Right cardiac atrium (tissue), 5 donors: ENCODE data around the gene TNC. TPM values are rescaled to one million over a fixed set of nuclear protein-coding genes. Genes with fewer than 3 reads are reported as not detected.

Experiments used
- ATAC-seq, 2 donors: fragments of 200-7000 bp; cut with Tn5 transposase; one replicate each; pipeline versions ENCODE4 v1.8.0 to v1.9.1; 2020; ENCODE audit warnings: moderate library complexity in 2 of 2, mild to moderate bottlenecking in 1 of 2
- DNase-seq, 3 donors: peaks; one replicate each; pipeline ENCODE4 v3.0.0-alpha.2; 2020
- H3K27ac ChIP-seq: one replicate; pipeline ENCODE4 v1.5.1; 2013; ENCODE audit warnings: mild to moderate bottlenecking, low read length, control low read depth, moderate library complexity
- H3K27me3 ChIP-seq: one replicate; pipeline ENCODE4 v1.6.1; 2013; ENCODE audit not compliant: control insufficient read depth, insufficient read depth
- H3K4me1 ChIP-seq: one replicate; pipeline ENCODE4 v1.6.1; 2013; ENCODE audit warnings: low read length; ENCODE audit not compliant: control insufficient read depth, insufficient read depth
- H3K4me3 ChIP-seq: one replicate; pipeline ENCODE4 v1.5.1; 2013; ENCODE audit warnings: low read length, control low read depth
- H3K9me3 ChIP-seq: one replicate; pipeline ENCODE4 v1.6.1; 2013; ENCODE audit warnings: low read length; ENCODE audit not compliant: control insufficient read depth
- WGBS: extraction: QIAGEN DNeasy Blood & Tissue Kit; methylation state at CpG from one replicate; pipeline ENCODE4 v1.1.7; 2013; 5-methylcytosine and 5-hydroxymethylcytosine counted together
- intact Hi-C, 4 donors: fragments of 100-400 bp; cut with DNase I; formaldehyde crosslinking; loops; one replicate each; pipeline versions ENCODE4 v1.11.0 to v1.14.0; 2022 to 2023
- polyA plus RNA-seq: library from polyadenylated mRNA; stranded (reverse); fragments of 200-250 nt; gene quantifications from one replicate; pipeline ENCODE4 v1.2.3, GENCODE V29; 2013
- total RNA-seq, 4 donors: library from RNA; stranded (reverse); fragmentation: NEBNext Ultra II Directional; extraction: Animal tissue kit (Norgen Biotek cat#: 25700); gene quantifications; one replicate each; pipeline ENCODE4 v1.2.1, GENCODE V29; 2021
- donor health status: healthy with polysubstance abuse.
- donor health status: DM: no; HTN: yes; CAD: no.
- donor health status: DM: no; HTN: no; CAD: no.
- donor health status: DM: no; HTN: yes; CAD: no; lungs with severe emphysema.
- donor health status: DM: yes; HTN: yes; CAD: no.

Gene TNC
- total and polyA plus RNA-seq, 5 donors, result 2.5 to 34.4 (median 6.9) TPM

- ATAC-seq, result no peak
- intact Hi-C loops, result no loop called here
- WGBS, result 76% methylated on average over 3 of the region's 3 CpGs
Observed at GRCh38 chr9:115079156-115079555, 38.8 kb downstream of the TNC start.

GRCh38 chr9:115073456-115073855, 44.5 kb downstream of the TNC start:
- intact Hi-C loops, result no loop called here
- no peak overlapping the region for H3K27ac ChIP-seq
- H3K9me3 ChIP-seq, result no peaks in the 10 kb centered on the region
- H3K27me3 ChIP-seq, result no peaks in the 10 kb centered on the region
- no peak overlapping the region for H3K4me3 ChIP-seq
- DNase-seq (no peak), ATAC-seq (no peak)
- no peaks in the 10 kb centered on the region for H3K4me1 ChIP-seq
- WGBS, result 86% methylated on average over 6 of the region's 6 CpGs

More at GRCh38 chr9:115079156-115079555, 38.8 kb downstream of the TNC start:
- H3K4me3 ChIP-seq, result no peak overlapping the region
- no peaks in the 10 kb centered on the region for H3K27me3 ChIP-seq
- H3K9me3 ChIP-seq, result no peaks in the 10 kb centered on the region
- no peak overlapping the region for H3K27ac ChIP-seq
- H3K4me1 ChIP-seq, result no peaks in the 10 kb centered on the region
- no peak for DNase-seq

DNA sequence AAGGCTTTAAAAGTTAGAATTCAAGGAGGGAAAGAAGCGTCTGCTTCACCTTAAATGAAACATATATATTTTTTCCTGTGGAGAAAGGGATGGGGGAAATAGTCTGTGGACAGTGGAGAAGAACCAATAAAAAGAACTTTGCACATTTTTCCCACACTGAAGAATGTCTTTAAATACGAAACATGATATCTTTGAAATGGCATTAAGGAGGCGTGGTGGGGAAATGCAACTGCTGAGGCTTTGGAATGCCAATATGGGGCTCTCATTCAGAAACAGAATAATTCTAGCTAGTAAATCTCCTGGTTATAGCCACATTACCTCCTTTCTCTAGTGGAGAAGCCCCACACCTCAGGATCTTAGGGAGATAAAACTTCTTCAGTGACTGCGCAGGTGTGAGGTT, 46.8 kb downstream of the TNC start:
- H3K4me1 ChIP-seq, result no peaks in the 10 kb centered on the region
- 74% methylated on average over 4 of the region's 4 CpGs for WGBS
- no peaks in the 10 kb centered on the region for H3K9me3 ChIP-seq
- no peak overlapping the region for H3K4me3 ChIP-seq
- intact Hi-C loops, result no loop called here
- ATAC-seq (no peak), DNase-seq (no peak)
- H3K27me3 ChIP-seq, result no peaks in the 10 kb centered on the region
- no peak overlapping the region for H3K27ac ChIP-seq

GRCh38 chr9:115069771-115070170, 48.2 kb downstream of the TNC start:
- H3K4me3 ChIP-seq, result no peak overlapping the region
- H3K27ac ChIP-seq, result no peak overlapping the region
- no peaks in the 10 kb centered on the region for H3K27me3 ChIP-seq
- DNase-seq (no peak), ATAC-seq (no peak)
- no peaks in the 10 kb centered on the region for H3K4me1 ChIP-seq
- 92% methylated on average over 1 of the region's 1 CpG for WGBS
- H3K9me3 ChIP-seq, result no peaks in the 10 kb centered on the region
- intact Hi-C loops, result no loop called here

GRCh38 chr9:115069302-115069701, 48.7 kb downstream of the TNC start:
- Histone ChIP-seq H3K9me3 (no peaks in the 10 kb centered on the region), H3K27me3 (no peaks in the 10 kb centered on the region), H3K4me1 (no peaks in the 10 kb centered on the region), H3K4me3 (no peak overlapping the region), H3K27ac (no peak overlapping the region)
- 92% methylated on average over 2 of the region's 2 CpGs for WGBS
- no peak for DNase-seq
- no peak for ATAC-seq
- intact Hi-C loops, result no loop called here

- no peak for DNase-seq
- Histone ChIP-seq H3K27me3 (no peaks in the 10 kb centered on the region), H3K4me1 (no peaks in the 10 kb centered on the region), H3K27ac (no peak overlapping the region), H3K4me3 (no peak overlapping the region), H3K9me3 (no peaks in the 10 kb centered on the region)
- intact Hi-C loops, result no loop called here
- ATAC-seq, result no peak
Observed at GRCh38 chr9:115068031-115068430, 49.9 kb downstream of the TNC start.

GRCh38 chr9:115063058-115063845, 54.7 kb downstream of the TNC start:
- Histone ChIP-seq H3K27ac (no peak overlapping the region), H3K4me3 (no peak overlapping the region), H3K4me1 (no peaks in the 10 kb centered on the region), H3K9me3 (no peaks in the 10 kb centered on the region), H3K27me3 (no peaks in the 10 kb centered on the region)
- DNase-seq, result no peak
- intact Hi-C loops, result no loop called here
- peak in 1 of 2 donors; percentile 53 for ATAC-seq
- 74% methylated on average over 5 of the region's 5 CpGs for WGBS

DNA sequence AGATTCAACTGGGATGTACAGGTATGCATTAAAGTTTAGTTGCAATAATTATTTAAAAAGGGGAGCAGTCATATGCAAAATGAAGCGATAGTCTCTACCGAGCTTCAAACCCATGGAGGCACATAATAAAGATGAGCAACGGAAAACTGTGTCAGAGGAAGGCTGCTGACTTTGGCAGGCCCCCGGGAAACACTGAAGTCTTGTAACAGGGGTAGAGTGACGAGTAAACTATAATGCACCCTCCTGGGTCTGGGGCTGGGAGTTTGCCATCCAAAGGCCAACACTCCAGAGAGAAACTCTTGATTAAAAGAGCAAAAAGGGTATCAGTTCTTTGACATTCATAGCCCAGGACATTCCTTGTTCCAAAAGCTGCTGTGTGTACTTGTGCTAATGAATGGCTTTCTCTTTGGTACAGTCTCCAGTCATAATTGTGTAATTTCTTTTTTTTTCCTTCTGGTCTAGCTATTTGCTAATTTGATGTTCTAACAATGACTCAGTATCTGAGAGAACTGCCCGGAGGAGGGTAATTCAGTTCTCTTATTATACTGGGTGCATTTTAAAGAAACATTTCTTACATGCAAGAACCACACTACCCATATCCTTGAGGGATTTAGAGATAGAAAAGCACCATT, 59.2 kb downstream of the TNC start:
- ATAC-seq, result peak; percentile 79 to 84
- WGBS, result 59% methylated on average over 6 of the region's 6 CpGs

GRCh38 chr9:115058175-115058574, 59.8 kb downstream of the TNC start:
- H3K9me3 ChIP-seq, result no peaks in the 10 kb centered on the region
- intact Hi-C loops, result no loop called here
- no peak overlapping the region for H3K27ac ChIP-seq
- no peaks in the 10 kb centered on the region for H3K4me1 ChIP-seq
- H3K4me3 ChIP-seq, result no peak overlapping the region
- ATAC-seq (no peak), DNase-seq (no peak)
- no peaks in the 10 kb centered on the region for H3K27me3 ChIP-seq
- 73% methylated on average over 2 of the region's 2 CpGs for WGBS

More for the DNA sequence above, 59.2 kb downstream of the TNC start:
- peak in 2 of 3 donors; percentile 47 to 67 for DNase-seq
- Histone ChIP-seq H3K4me3 (no peak overlapping the region), H3K27ac (no peak overlapping the region), H3K27me3 (no peaks in the 10 kb centered on the region), H3K4me1 (no peaks in the 10 kb centered on the region), H3K9me3 (no peaks in the 10 kb centered on the region)
- intact Hi-C loops, result no loop called here

- ATAC-seq (peak; percentile 28 to 36), DNase-seq (no peak)
- Histone ChIP-seq H3K27ac (no peak overlapping the region), H3K27me3 (no peaks in the 10 kb centered on the region), H3K4me3 (no peak overlapping the region), H3K9me3 (no peaks in the 10 kb centered on the region), H3K4me1 (no peaks in the 10 kb centered on the region)
- intact Hi-C loops, result no loop called here
Observed at GRCh38 chr9:115057559-115057958, 60.4 kb downstream of the TNC start.

DNA sequence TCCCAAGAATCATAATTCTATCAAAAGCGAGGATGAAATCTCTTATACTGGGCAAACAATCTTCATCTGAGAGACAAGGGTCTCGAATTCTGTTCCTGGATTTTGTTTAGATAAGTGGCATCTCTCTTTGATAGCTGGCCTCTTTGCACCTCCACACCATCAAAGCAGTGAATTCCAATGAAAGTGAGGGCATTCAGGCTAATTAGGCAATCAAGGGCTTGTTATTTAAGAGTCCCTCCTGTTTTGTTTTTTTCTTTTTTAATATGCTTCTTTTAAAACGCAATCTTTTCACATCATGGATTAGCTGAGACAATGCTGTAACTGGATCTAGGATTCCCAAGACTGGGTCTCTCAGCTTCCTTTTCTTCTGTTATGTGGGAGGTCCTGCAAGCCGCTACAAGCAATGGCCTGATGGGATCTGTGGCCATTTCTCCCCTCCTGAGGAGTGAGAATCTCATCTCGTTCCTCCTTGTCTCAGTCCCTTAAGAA, 67.9 kb downstream of the TNC start:
- H3K4me1 ChIP-seq, result no peaks in the 10 kb centered on the region
- no peak overlapping the region for H3K4me3 ChIP-seq
- DNase-seq, result no peak
- intact Hi-C loops, result no loop called here
- H3K27me3 ChIP-seq, result no peaks in the 10 kb centered on the region
- no peak for ATAC-seq
- no peaks in the 10 kb centered on the region for H3K9me3 ChIP-seq
- WGBS, result 73% methylated on average over 5 of the region's 5 CpGs
- H3K27ac ChIP-seq, result no peak overlapping the region
